GM19452 (cell line): ENCODE results near the gene HARS1.
"Not testable (repeated sequence)": the region's sequence is repeated elsewhere in the genome, so short reads cannot be mapped to it uniquely, and the experiment has no call there.

Experiments
- ATAC-seq: cut with Tn5 transposase; IDR thresholded peaks from one replicate; pipeline ENCODE4 v1.9.1; 2021; ENCODE audit not compliant: unreplicated experiment

HARS1 gene

GRCh38 chr5:140678993-140679392 is 12.2 kb downstream of the HARS1 start:
- no peak for ATAC-seq

- peak; percentile 68 for ATAC-seq
Observed at GRCh38 chr5:140677947-140678346, 13.2 kb downstream of the HARS1 start.

GRCh38 chr5:140674629-140675028 is 16.5 kb downstream of the HARS1 start:
- no peak for ATAC-seq

GRCh38 chr5:140674211-140674610 is 17.0 kb downstream of the HARS1 start:
- ATAC-seq = no peak

GRCh38 chr5:140673187-140673976 is 17.8 kb downstream of the HARS1 start, which contains the start of gene DND1:
Gene DND1, minus strand, starts transcription at chr5:140673576. Its CDS starts 34 bp downstream, at chr5:140673542.
- no peak for ATAC-seq

GRCh38 chr5:140672455-140673186 is 18.5 kb downstream of the HARS1 start:
- ATAC-seq = no peak

GRCh38 chr5:140671472-140672125 is 19.6 kb downstream of the HARS1 start:
- no peak for ATAC-seq

GRCh38 chr5:140671035-140671434 is 20.1 kb downstream of the HARS1 start:
- ATAC-seq = not testable (repeated sequence)

- ATAC-seq = peak; percentile 99
Observed at GRCh38 chr5:140664359-140665119, 26.6 kb downstream of the HARS1 start, which contains the start of gene WDR55. Gene WDR55, plus strand, starts transcription at chr5:140664904. Its CDS starts 9 bp downstream, at chr5:140664913.

- ATAC-seq = no peak
Observed at GRCh38 chr5:140664030-140664358, 27.2 kb downstream of the HARS1 start.

GRCh38 chr5:140660371-140660770 is 30.8 kb downstream of the HARS1 start:
- ATAC-seq = not testable (repeated sequence)

GRCh38 chr5:140658870-140659269 is 32.3 kb downstream of the HARS1 start:
- ATAC-seq = no peak

GRCh38 chr5:140647042-140647419 is 44.1 kb downstream of the HARS1 start:
- no peak for ATAC-seq

- no peak for ATAC-seq
Observed at GRCh38 chr5:140642718-140643117, 48.5 kb downstream of the HARS1 start.

- no peak for ATAC-seq
Observed at GRCh38 chr5:140641716-140642115, 49.5 kb downstream of the HARS1 start.

GRCh38 chr5:140639148-140639981 is 51.8 kb downstream of the HARS1 start, which contains the start of gene TMCO6:
Gene TMCO6, plus strand, starts transcription at chr5:140639451. Its CDS starts 77 bp downstream, at chr5:140639528.
- ATAC-seq = peak; percentile 90

- ATAC-seq = not testable (repeated sequence)
Observed at GRCh38 chr5:140638898-140639147, 52.3 kb downstream of the HARS1 start.

GRCh38 chr5:140637371-140638100 is 53.6 kb downstream of the HARS1 start:
- no peak for ATAC-seq
